Activated naive CD8-positive, alpha-beta T cell treated with anti-CD3 and anti-CD28 coated beads, Interleukin-2, amount 50 U/mL, for 24 hours (primary cell): ENCODE results near the gene TCAP.

Experiments used
- ATAC-seq: fragments of 150-1000 bp; cut with Tn5 transposase; one replicate; pipeline ENCODE4 v1.10.0; 2021
- DNase-seq: peaks from one replicate; pipeline ENCODE4 v3.0.0; 2021
- H3K27ac Mint-ChIP-seq: one replicate; pipeline ENCODE4 v1.8.0; 2021; ENCODE audit warnings: mild to moderate bottlenecking, mixed read lengths
- H3K27me3 Mint-ChIP-seq: one replicate; pipeline ENCODE4 v1.8.0; 2021; ENCODE audit warnings: mixed read lengths
- H3K36me3 Mint-ChIP-seq: one replicate; pipeline ENCODE4 v1.8.0; 2021; ENCODE audit warnings: low read depth, mixed read lengths
- H3K4me1 Mint-ChIP-seq: one replicate; pipeline ENCODE4 v1.8.0; 2021; ENCODE audit warnings: mixed read lengths
- H3K4me3 Mint-ChIP-seq: one replicate; pipeline ENCODE4 v1.8.0; 2021; ENCODE audit warnings: mild to moderate bottlenecking, moderate library complexity, mixed read lengths
- H3K9me3 Mint-ChIP-seq: one replicate; pipeline ENCODE4 v1.8.0; 2021; ENCODE audit warnings: mixed read lengths

Gene TCAP

GRCh38 chr17:39663688-39664580 lies 1.2 kb upstream of the TCAP start:
- no peak for DNase-seq
- Mint-ChIP-seq H3K27ac (no peak overlapping the region), H3K9me3 (no peaks in the 10 kb centered on the region), H3K4me3 (no peak overlapping the region), H3K36me3 (no peaks in the 10 kb centered on the region), H3K4me1 (peaks cover 20% of the 10 kb centered on the region), H3K27me3 (peaks cover 17% of the 10 kb centered on the region)
- no peak for ATAC-seq

GRCh38 chr17:39665642-39666224 lies 584 bp downstream of the TCAP start:
- Mint-ChIP-seq H3K9me3 (no peaks in the 10 kb centered on the region), H3K4me1 (peaks cover 10% of the 10 kb centered on the region), H3K27me3 (peaks cover 20% of the 10 kb centered on the region), H3K4me3 (no peak overlapping the region), H3K36me3 (no peaks in the 10 kb centered on the region), H3K27ac (no peak overlapping the region)
- DNase-seq (no peak), ATAC-seq (no peak)

GRCh38 chr17:39666231-39666600 lies 1.1 kb downstream of the TCAP start:
- Mint-ChIP-seq H3K4me3 (no peak overlapping the region), H3K36me3 (no peaks in the 10 kb centered on the region), H3K4me1 (peaks cover 10% of the 10 kb centered on the region), H3K27me3 (peaks cover 20% of the 10 kb centered on the region), H3K27ac (no peak overlapping the region), H3K9me3 (no peaks in the 10 kb centered on the region)
- ATAC-seq (no peak), DNase-seq (no peak)

GRCh38 chr17:39666601-39667261 lies 1.6 kb downstream of the TCAP start:
- H3K4me3 Mint-ChIP-seq: no peak overlapping the region
- DNase-seq (no peak), ATAC-seq (no peak)
- H3K9me3 Mint-ChIP-seq: no peaks in the 10 kb centered on the region
- H3K36me3 Mint-ChIP-seq: no peaks in the 10 kb centered on the region
- H3K27ac Mint-ChIP-seq: no peak overlapping the region
- peaks cover 11% of the 10 kb centered on the region for H3K4me1 Mint-ChIP-seq
- peaks cover 20% of the 10 kb centered on the region for H3K27me3 Mint-ChIP-seq

GRCh38 chr17:39667262-39667944 lies 2.3 kb downstream of the TCAP start:
- peaks cover 20% of the 10 kb centered on the region for H3K27me3 Mint-ChIP-seq
- DNase-seq (no peak), ATAC-seq (no peak)
- H3K4me3 Mint-ChIP-seq: no peak overlapping the region
- no peaks in the 10 kb centered on the region for H3K9me3 Mint-ChIP-seq
- no peaks in the 10 kb centered on the region for H3K36me3 Mint-ChIP-seq
- no peak overlapping the region for H3K27ac Mint-ChIP-seq
- H3K4me1 Mint-ChIP-seq: peaks cover 16% of the 10 kb centered on the region

- Mint-ChIP-seq H3K27ac (no peak within 1 kb of the TSS), H3K36me3 (no peaks in the 10 kb centered on the region), H3K4me1 (peaks cover 16% of the 10 kb centered on the region), H3K4me3 (peak within 1 kb of the TSS; percentile 48), H3K27me3 (peaks cover 20% of the 10 kb centered on the region), H3K9me3 (no peaks in the 10 kb centered on the region)
- peak; percentile 82 for DNase-seq
- peak; percentile 71 for ATAC-seq
Measured at GRCh38 chr17:39667945-39668924, 3.1 kb downstream of the TCAP start, which contains the start of gene PNMT. PNMT (plus strand) TSS chr17:39668453; CDS start chr17:39668476, 23 bp downstream.

- H3K27me3 Mint-ChIP-seq: peaks cover 20% of the 10 kb centered on the region
- no peaks in the 10 kb centered on the region for H3K9me3 Mint-ChIP-seq
- H3K4me3 Mint-ChIP-seq: no peak overlapping the region
- no peaks in the 10 kb centered on the region for H3K36me3 Mint-ChIP-seq
- H3K4me1 Mint-ChIP-seq: peaks cover 14% of the 10 kb centered on the region
- no peak overlapping the region for H3K27ac Mint-ChIP-seq
- ATAC-seq: no peak
- no peak for DNase-seq
Measured at GRCh38 chr17:39669897-39670735, 5.0 kb downstream of the TCAP start.

- no peak for ATAC-seq
- no peaks in the 10 kb centered on the region for H3K36me3 Mint-ChIP-seq
- H3K9me3 Mint-ChIP-seq: no peaks in the 10 kb centered on the region
- no peak overlapping the region for H3K27ac Mint-ChIP-seq
- peaks cover 19% of the 10 kb centered on the region for H3K27me3 Mint-ChIP-seq
- no peak overlapping the region for H3K4me3 Mint-ChIP-seq
- DNase-seq: no peak
- peaks cover 20% of the 10 kb centered on the region for H3K4me1 Mint-ChIP-seq
Measured at GRCh38 chr17:39670746-39671145, 5.6 kb downstream of the TCAP start.

- no peaks in the 10 kb centered on the region for H3K9me3 Mint-ChIP-seq
- no peak overlapping the region for H3K27ac Mint-ChIP-seq
- no peaks in the 10 kb centered on the region for H3K36me3 Mint-ChIP-seq
- ATAC-seq (no peak), DNase-seq (no peak)
- no peak overlapping the region for H3K4me3 Mint-ChIP-seq
- H3K4me1 Mint-ChIP-seq: peaks cover 30% of the 10 kb centered on the region
- peaks cover 10% of the 10 kb centered on the region for H3K27me3 Mint-ChIP-seq
Measured at GRCh38 chr17:39671651-39672521, 6.7 kb downstream of the TCAP start.

- peaks cover 36% of the 10 kb centered on the region for H3K4me1 Mint-ChIP-seq
- ATAC-seq (no peak), DNase-seq (no peak)
- H3K27ac Mint-ChIP-seq: no peak overlapping the region
- H3K36me3 Mint-ChIP-seq: no peaks in the 10 kb centered on the region
- no peaks in the 10 kb centered on the region for H3K9me3 Mint-ChIP-seq
- H3K27me3 Mint-ChIP-seq: peaks cover 8% of the 10 kb centered on the region
- no peak overlapping the region for H3K4me3 Mint-ChIP-seq
Measured at GRCh38 chr17:39672522-39673334, 7.6 kb downstream of the TCAP start.

GRCh38 chr17:39673335-39674081 lies 8.4 kb downstream of the TCAP start:
- H3K36me3 Mint-ChIP-seq: no peaks in the 10 kb centered on the region
- no peak overlapping the region for H3K27ac Mint-ChIP-seq
- no peaks in the 10 kb centered on the region for H3K9me3 Mint-ChIP-seq
- H3K4me1 Mint-ChIP-seq: peaks cover 42% of the 10 kb centered on the region
- ATAC-seq: no peak
- DNase-seq: no peak
- H3K4me3 Mint-ChIP-seq: no peak overlapping the region
- H3K27me3 Mint-ChIP-seq: peaks cover 6% of the 10 kb centered on the region
